Sigmoid colon (tissue), 4 donors: ENCODE data around the gene ZNF549.

Experiments used
- EP300 ChIP-seq, 4 donors: sonication (generic); formaldehyde crosslinking; IDR thresholded peaks; one replicate each; pipeline ENCODE4 v1.6.1; 2017; ENCODE audit warnings: antibody characterized with exemption in 4 of 4
- POLR2A ChIP-seq, 2 donors: fragments of 450-650 bp; IDR thresholded peaks; one replicate each; pipeline ENCODE4 v1.6.1; 2016; ENCODE audit warnings: antibody characterized with exemption in 2 of 2, mild to moderate bottlenecking in 2 of 2, moderate library complexity in 2 of 2
- POLR2AphosphoS5 ChIP-seq, 4 donors: sonication (generic); formaldehyde crosslinking; IDR thresholded peaks; one replicate each; pipeline ENCODE4 v1.6.1; 2017; ENCODE audit warnings: antibody characterized with exemption in 4 of 4
- TF ChIP-seq, protein P1 (sequence below), 4 experiments: fragments of 450-650 bp in 3 of 4; fragments of 200-600 bp in 1 of 4; IDR thresholded peaks; one replicate each; pipeline ENCODE4 v1.5.1; 2016 to 2019; ENCODE audit warnings: antibody characterized with exemption in 4 of 4, mild to moderate bottlenecking in 3 of 4, moderate library complexity in 2 of 4

DNA sequence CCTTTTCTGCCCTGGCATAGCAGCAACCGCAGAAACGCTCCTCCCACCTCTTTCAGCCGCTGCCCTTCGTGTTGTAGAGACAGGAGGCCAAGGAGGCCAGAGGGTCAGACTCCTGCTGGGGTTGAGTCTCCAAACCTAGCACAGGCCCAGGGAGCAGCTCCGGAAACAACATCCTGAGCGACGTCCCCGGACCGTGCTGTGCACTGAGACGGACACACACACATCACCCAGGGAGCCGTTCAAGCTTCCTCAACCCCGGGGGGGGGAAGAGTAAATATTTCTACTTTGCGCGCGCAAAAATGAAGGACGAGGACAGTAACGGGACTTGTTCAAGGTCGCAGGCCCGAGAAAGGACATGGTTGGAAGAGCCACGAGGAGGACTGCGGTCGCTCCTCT is 31.9 kb downstream of the ZNF549 start:
- TF ChIP-seq, protein P1, sequence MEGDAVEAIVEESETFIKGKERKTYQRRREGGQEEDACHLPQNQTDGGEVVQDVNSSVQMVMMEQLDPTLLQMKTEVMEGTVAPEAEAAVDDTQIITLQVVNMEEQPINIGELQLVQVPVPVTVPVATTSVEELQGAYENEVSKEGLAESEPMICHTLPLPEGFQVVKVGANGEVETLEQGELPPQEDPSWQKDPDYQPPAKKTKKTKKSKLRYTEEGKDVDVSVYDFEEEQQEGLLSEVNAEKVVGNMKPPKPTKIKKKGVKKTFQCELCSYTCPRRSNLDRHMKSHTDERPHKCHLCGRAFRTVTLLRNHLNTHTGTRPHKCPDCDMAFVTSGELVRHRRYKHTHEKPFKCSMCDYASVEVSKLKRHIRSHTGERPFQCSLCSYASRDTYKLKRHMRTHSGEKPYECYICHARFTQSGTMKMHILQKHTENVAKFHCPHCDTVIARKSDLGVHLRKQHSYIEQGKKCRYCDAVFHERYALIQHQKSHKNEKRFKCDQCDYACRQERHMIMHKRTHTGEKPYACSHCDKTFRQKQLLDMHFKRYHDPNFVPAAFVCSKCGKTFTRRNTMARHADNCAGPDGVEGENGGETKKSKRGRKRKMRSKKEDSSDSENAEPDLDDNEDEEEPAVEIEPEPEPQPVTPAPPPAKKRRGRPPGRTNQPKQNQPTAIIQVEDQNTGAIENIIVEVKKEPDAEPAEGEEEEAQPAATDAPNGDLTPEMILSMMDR (IDR thresholded peaks at IDR 0.05) = no peak
- TF ChIP-seq POLR2A (IDR thresholded peaks at IDR 0.05) (no peak), POLR2AphosphoS5 (IDR thresholded peaks at IDR 0.05) (no peak), EP300 (IDR thresholded peaks at IDR 0.05) (no peak)
